ENCODE data around the gene SPZ1.
"Not testable (repeated sequence)": the region's sequence is repeated elsewhere in the genome, so short reads cannot be mapped to it uniquely, and the experiment has no call there.

SPZ1 gene, protein sequence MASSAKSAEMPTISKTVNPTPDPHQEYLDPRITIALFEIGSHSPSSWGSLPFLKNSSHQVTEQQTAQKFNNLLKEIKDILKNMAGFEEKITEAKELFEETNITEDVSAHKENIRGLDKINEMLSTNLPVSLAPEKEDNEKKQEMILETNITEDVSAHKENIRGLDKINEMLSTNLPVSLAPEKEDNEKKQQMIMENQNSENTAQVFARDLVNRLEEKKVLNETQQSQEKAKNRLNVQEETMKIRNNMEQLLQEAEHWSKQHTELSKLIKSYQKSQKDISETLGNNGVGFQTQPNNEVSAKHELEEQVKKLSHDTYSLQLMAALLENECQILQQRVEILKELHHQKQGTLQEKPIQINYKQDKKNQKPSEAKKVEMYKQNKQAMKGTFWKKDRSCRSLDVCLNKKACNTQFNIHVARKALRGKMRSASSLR

DNA sequence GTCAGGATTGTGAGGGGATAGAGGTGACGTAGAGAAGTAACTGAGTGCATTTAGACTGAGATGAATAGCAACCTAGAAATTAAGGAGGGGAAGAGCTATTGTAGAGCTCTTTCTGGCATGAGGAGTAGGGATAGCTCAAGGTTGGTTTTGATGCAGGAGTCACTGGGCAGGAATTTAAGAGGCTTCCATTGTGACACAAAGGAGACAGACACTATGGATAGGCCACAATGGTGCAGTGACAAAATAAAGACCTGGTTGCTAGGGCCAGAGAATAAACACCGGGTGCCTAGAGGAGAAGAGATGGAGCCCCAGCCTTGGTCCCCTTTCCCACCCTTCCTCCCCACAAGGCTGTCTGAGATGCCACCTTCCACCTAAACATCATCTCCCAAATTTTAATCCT is at the start of gene SPZ1:
SPZ1 (plus strand) TSS at position 301 of the 400 bp plus-strand sequence. CDS start 214 bp downstream, outside the sequence.
- H3K27ac ChIP-seq = no peak within 1 kb of the TSS

DNA sequence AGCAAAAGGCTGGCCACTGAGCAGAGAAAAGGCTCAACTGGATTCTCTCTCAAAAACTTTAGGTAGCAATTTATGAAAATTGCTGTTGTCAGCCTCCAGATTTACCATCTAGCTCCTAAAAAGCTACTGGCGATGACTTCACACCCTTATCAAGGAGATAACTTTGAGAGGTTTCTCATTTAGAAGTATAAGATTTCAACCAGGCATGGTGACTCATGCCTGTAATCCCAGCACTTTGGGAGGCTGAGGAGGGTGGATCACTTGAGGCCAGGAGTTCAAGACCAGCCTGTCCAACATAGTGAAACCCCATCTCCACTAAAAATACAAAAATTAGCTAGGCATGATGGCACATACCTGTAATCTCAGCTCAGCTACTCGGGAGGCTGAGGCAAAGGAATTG is 49.3 kb upstream of the SPZ1 start:
- not testable (repeated sequence) for DNase-seq (ENCODE audit: low read depth, low spot score); H3K27ac ChIP-seq

More for the DNA sequence above, at the start of gene SPZ1:
- DNase-seq (ENCODE audit: low read depth, low spot score) = no peak

DNA sequence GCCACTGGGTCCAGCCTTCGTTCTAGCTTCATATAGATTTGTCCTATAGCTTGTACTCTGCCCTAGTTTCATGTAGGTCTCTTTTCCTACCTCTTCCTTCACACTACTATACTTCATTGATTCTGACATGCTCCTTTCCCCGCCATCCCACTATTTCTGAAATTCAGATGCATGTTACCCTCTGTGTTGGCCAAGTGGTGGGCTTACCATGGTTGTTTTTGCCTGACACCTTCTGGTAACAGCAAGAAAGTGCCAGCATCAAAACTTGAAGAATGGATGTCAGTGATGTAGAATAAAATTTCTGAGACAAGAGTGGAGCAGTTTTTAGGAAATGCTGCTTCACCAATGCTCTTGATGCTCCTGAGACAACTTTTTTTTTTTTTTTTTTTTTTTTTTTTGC is 44.5 kb upstream of the SPZ1 start:
- no peak for DNase-seq (ENCODE audit: low read depth, low spot score)
- no peak overlapping the region for H3K27ac ChIP-seq

DNA sequence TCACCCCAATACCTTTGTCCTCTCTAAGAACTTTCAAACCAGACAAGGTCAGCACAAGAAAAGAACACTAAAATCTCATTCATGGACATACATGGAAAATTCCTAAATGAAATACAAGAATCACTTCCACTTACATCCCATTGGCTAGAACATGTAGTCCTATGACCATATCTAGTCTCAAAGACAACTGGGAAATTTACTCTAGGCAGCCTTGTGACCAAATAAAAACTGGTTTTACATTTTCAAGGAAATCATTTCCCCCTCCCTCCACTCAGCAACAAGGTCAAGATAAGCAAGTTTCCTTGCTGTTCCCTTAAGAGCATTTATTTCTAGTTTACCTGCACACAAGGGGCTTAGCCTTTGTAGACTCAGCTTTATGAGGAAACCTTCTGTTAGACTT is 43.6 kb upstream of the SPZ1 start:
- no peak for DNase-seq (ENCODE audit: low read depth, low spot score)
- H3K27ac ChIP-seq = no peak overlapping the region

DNA sequence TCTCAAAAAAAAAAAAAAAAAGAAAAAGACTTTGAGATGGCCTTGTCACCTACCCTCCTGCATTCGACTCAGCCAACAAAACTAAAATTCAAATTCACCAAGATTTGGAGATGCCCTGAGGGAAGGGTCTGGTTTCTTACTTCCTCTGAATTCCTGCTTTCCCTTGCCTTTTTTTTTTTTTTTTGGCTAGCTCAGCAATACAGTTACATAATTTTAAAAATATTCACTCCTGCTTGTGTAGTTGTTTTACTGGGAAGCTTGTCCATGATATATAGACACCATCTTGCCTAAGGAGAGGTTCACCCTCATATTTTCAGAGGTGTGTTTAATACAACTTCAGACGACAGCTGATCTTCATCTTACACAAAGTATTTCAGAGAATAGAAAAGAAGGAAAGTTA is 42.6 kb upstream of the SPZ1 start:
- H3K27ac ChIP-seq = no peak overlapping the region
- DNase-seq (ENCODE audit: low read depth, low spot score) = no peak

DNA sequence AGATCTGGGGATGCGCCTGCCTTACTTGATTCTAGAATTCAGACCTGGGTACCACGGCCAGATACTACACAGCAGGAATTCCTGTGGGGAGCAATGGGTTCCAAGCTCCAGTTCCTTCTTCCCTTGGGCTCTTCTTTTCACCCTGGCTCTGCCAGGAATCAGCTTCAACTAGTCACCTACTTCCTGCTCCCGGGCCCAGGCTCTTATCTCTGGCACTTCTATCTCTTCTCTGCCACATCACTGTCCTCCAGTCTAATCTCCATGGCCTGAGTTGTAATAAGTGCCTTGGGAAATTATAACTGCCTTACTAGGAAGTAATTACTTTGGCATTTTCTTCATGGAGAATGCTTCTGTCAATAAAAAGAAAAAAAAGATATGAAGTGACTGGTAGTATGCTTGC is 37.7 kb upstream of the SPZ1 start:
- no peak overlapping the region for H3K27ac ChIP-seq
- no peak for DNase-seq (ENCODE audit: low read depth, low spot score)

DNA sequence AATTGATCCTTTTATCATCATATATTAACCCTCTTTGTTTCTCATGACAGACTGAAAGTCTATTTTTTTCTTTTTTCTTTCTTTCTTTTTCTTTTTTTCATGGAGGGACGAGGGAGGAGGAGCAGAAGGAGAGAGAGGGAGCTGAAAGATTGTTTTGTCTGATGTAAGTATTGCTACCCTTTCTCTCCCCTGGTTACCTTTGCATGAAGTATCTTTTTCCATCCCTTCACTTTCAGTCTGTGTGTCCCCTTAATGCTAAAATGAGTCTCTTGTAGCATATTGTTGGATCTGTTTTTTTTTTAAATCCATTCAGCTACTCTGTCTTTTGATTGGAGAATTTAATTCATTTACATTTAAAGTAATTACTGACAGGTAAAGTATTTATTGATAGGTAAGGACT is 36.4 kb upstream of the SPZ1 start:
- DNase-seq (ENCODE audit: low read depth, low spot score) = no peak
- H3K27ac ChIP-seq = no peak overlapping the region

DNA sequence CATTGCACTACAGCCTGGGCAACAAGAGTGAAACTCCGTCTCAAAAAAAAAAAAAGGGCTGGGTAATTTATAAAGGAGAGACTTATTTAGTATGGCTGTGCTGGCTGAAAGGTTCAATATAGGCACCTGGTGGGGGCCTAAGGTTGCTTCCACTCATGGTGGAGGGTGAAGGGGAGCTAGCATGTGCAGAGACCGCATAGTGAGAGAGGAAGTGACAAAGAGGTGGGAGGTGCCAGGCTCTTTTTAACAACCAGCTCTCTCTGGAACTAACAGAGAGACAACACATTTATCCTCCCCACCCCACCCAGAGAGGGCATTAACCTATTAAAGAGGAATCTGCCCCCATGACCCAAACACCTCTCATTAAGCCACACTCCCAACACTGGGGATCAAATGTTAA is 35.1 kb upstream of the SPZ1 start:
- DNase-seq (ENCODE audit: low read depth, low spot score) = no peak
- H3K27ac ChIP-seq = no peak overlapping the region

DNA sequence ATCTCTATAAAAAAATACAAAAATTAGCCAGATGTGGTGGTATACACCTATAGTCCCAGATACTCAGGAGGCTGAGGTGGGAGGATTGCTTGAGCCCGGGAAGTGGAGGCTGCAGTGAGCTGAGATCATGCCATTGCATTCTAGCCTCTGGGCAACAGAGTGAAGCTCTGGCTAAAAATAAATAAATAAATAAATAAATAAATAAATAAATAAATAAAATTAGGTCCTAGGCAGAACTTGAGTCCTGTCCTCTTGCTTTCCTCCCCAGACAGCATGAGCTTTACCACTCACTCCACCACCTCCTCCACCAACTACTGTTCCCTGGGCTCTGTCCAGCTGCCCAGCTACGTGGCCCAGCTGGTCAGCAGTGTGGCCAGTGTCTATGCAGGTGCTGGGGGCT is 31.6 kb upstream of the SPZ1 start:
- DNase-seq (ENCODE audit: low read depth, low spot score) = no peak
- no peak overlapping the region for H3K27ac ChIP-seq

DNA sequence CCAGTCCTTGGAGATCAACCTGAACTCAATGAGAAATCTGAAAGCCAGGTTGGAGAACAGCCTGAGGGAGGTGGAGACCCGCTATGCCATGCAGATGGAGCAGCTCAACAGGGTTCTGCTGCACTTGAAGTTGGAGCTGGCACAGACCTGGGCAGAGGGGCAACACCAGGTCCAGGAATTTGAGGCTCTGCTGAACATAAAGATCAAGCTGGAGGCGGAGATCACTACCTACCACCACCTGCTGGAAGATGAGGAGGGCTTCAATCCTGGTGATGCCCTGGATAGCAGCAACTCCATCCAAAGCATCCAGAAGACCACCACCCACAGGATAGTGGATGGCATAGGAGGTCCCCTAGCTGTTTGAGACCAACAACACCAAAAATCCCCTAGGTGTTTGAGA is 30.5 kb upstream of the SPZ1 start:
- no peak for DNase-seq (ENCODE audit: low read depth, low spot score)
- H3K27ac ChIP-seq = no peak overlapping the region

DNA sequence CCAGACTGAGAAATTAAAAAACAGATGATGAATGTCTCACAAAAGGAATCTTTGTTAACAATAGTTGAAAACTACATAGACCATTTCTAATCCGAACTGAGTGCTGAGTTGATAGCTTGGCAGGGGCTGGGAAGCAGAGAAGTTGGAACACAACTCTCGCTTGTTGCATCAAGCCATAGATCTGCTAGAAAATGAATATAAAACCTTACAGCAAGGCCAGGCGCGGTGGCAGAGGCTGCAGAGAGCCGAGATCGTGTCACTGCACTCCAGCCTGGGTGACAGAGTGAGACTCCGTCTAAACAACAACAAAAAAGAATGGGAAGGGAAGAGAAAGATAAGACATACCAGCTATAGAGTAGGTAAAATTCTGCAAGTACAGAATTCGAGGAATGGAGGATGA is 28.0 kb upstream of the SPZ1 start:
- no peak for DNase-seq (ENCODE audit: low read depth, low spot score)

DNA sequence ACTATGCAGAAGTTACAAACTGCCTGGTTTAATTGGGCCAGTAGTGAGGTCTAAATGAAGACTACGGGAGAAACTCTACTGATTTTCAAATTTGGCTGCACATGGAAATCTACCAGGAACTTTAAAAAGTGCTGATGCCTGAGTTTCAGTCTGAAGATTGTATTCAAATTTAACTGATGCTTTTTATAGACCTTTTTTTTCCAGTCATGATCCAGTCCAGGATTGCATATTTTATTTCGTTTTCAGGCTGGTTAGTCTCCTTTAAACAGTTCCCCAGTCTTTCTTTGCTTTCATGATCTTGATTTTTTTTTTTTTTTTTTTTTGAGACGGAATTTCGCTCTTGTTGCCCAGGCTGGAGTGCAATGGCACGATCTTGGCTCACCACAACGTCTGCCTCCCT is 23.7 kb upstream of the SPZ1 start:
- no peak for DNase-seq (ENCODE audit: low read depth, low spot score)
- no peak overlapping the region for H3K27ac ChIP-seq

More for the DNA sequence above, 28.0 kb upstream of the SPZ1 start:
- no peak overlapping the region for H3K27ac ChIP-seq

DNA sequence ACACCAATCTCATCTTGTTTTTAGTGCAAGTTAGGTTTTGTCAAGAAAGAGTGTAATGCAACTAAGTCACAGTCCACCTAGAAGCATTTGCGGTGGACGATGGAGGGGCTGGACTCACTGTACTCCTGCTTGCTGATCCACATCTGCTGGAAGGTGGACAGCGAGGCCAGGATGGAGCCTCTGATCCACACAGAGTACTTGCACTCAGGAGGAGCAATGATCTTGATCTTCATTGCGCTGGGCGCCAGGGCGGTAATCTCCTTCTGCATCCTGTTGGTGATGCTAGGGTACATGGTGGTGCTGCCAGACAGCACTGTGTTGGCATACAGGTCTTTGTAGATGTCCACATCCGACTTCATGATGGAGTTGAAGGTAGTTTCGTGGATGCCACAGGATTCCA is 20.2 kb upstream of the SPZ1 start:
- H3K27ac ChIP-seq = no peak overlapping the region
- DNase-seq (ENCODE audit: low read depth, low spot score) = no peak

DNA sequence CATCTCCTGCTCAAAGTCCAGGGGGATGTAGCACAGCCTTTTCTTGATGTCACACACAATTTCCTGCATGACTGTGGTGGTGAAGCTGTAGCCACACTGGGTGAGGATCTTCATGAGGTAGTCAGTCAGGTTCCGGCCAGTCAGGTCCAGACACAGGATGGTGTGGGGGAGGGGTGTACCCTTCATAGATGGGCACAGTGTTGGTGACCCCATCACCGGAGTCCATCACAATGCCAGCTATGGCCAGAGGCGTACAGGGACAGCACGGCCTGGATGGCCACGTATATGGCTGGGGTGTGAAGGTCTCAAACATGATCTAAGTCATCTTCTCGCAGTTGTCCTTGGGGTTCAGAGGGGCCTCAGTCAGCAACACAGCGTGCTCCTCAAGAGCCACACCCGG is 19.7 kb upstream of the SPZ1 start:
- no peak overlapping the region for H3K27ac ChIP-seq
- no peak for DNase-seq (ENCODE audit: low read depth, low spot score)

DNA sequence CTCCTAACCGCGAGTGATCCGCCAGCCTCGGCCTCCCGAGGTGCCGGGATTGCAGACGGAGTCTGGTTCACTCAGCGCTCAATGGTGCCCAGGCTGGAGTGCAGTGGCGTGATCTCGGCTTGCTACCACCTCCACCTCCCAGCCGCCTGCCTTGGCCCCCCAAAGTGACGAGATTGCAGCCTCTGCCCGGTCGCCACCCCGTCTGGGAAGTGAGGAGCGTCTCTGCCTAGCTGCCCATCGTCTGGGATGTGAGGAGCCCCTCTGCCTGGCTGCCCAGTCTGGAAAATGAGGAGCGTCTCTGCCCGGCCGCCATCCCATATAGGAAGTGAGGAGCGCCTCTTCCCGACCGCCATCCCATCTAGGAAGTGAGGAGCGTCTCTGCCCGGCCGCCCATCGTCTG is 19.0 kb upstream of the SPZ1 start:
- H3K27ac ChIP-seq; DNase-seq (ENCODE audit: low read depth, low spot score): not testable (repeated sequence)

DNA sequence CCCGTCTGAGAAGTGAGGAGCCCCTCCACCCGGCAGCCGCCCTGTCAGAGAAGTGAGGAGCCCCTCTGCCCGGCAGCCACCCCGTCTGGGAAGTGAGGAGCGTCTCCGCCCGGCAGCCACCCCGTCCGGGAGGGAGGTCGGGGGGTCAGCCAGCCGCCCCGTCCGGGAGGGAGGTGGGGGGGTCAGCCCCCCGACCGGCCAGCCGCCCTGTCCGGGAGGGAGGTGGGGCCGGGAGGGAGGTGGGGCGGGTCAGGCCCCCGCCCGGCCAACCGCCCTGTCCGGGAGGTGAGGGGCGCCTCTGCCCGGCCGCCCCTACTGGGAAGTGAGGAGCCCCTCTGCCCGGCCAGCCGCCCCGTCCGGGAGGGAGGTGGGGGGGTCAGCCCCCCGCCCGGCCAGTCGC is 18.5 kb upstream of the SPZ1 start:
- H3K27ac ChIP-seq; DNase-seq (ENCODE audit: low read depth, low spot score): not testable (repeated sequence)

DNA sequence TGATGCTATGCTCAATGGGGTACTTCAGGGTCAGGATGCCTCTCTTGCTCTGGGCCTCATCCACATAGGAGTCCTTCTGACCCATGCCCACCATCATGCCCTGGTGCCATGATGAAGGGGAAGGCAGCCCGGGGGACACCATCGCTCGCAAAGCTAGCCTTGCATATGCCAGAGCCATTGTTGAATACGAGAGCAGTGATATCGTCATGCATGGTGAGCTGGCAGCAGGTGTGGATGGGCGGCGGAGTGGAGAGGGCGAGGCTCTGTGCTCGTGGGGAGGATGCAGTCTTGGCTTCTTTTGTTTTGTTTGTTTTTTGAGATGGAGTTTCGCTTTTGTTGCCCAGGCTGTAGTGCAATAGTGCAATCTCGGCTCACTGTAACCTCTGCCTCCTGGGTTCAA is 17.2 kb upstream of the SPZ1 start:
- H3K27ac ChIP-seq = no peak overlapping the region
- no peak for DNase-seq (ENCODE audit: low read depth, low spot score)

DNA sequence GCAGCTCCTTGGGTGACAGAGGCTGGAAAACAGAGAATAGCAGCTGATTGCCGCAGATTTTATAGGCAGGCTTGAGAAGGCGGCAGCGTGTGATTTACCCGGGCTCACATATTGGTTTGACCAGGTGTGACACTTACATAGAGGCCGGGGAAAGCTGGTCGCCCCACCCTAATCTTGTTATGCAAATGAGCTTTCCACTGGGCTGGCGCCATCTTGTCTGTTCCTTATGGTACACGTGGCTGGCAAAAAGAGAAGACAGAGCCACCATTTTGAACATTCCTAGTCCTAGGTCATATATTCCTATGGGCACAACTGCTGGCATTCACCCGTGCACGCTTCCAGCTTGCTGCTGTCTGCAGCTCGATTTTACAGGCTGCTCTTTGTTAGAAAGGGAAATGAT is 11.3 kb upstream of the SPZ1 start:
- no peak for DNase-seq (ENCODE audit: low read depth, low spot score)
- no peak overlapping the region for H3K27ac ChIP-seq

DNA sequence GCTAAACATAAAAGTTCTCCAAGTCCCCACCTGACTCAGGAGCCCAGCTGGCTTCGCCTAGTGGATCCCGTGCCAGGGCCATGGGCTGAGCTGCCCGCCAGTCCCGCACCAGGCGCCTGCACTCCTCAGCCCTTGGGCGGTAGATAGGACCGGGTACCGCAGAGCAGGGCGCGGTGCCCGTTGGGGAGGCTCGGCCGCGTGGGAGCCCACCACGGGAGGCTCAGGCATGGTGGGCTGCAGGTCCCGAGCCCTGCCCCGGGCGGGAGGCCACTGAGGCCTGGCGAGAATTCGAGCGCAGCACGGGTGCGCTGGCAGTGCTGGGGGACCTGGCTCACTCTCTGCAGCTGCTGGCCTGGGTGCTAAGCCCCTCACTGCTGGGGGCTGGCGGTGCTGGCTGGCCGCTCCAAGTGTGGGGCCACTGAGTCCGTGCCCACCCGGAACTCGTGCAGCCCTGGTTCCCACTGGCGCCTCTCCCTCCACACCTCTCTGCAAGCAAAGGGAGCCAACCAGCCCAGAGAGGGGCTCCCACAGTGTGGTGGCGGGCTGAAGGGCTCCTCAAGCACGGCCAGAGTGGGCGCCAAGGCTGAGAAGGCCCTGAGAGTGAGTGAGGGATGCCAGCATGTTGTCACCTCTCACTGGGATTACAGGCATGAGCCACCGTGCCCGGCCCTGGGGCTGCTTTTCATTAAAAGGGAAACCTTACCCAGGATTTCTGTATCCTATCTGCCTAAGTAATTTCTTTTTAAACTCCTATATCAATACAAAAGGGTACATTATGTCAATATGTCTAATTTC is 9.7 kb upstream of the SPZ1 start:
- no peak for DNase-seq (ENCODE audit: low read depth, low spot score)
- H3K27ac ChIP-seq = no peak overlapping the region

DNA sequence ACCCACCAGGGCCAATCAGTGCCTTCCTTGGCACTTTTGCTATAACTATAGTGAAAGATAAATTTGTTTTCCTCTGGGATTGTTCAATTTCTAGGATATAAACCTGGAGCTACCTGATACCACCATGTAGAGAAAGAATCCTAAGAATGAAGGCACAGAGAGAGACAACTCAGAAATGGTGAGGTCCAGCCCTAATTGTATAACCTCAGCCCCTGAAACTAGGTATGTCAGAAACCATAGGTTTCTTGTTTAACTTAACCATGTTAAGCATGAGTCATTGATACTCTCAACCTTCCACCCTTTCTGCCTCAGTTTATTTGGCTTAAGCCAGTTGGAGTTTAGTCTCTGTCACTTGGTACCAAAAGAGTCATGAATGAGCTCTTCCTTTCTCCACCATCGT is 4.6 kb upstream of the SPZ1 start:
- DNase-seq (ENCODE audit: low read depth, low spot score) = no peak
- no peak overlapping the region for H3K27ac ChIP-seq

DNA sequence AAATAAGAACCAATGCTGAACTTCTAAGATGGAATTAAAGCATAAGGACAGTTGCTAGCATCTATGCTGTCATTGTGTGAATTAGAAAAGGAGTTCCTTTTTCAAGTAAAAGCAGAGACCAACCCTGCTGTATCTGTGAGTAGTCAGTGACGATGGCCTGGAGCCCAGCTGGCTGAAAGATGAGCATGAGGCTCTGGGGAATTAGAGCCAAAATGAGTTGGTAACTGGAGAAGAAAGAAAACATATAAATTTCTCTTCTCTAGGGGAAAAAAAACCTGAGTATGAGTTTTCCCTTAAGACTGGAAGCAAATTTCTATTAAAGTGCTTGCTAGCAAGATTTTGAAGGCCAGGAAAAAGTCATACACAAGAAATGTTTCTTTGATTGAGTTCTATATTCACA is 1.6 kb upstream of the SPZ1 start:
- H3K27ac ChIP-seq = no peak overlapping the region
- no peak for DNase-seq (ENCODE audit: low read depth, low spot score)

DNA sequence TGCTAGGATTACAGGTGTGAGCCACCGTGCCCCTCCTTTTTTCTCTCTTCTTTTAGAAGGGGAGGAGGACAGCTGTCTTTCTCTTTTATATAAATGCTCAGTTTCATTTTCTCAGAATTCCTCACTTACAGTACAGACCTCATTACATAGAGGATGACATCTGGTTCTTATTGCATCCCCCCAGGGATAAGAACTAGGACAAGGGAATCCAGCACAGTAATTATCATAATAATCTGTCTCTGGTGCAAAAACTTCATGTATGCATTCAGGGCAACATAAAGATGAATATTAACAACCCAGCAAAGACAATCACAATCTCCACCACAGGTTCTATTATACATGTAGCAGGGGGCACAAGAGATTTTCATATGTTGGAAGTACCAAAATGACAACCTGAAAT is 5.1 kb downstream of the SPZ1 start:
- H3K27ac ChIP-seq = no peak overlapping the region
- DNase-seq (ENCODE audit: low read depth, low spot score) = no peak

Measured in epithelial cell of prostate (primary cell).